ENCODE data around the gene SAMD14. TPM values are rescaled to one million over a fixed set of nuclear protein-coding genes. Genes with fewer than 3 reads are reported as not detected.

Gene SAMD14
- total RNA-seq, 6 donors from 2014 or later = 0.49 to 16.8 (median 5.6) TPM

GRCh38 chr17:50125420-50125997, 4.5 kb downstream of the SAMD14 start:
- H3K9me3 ChIP-seq = no peaks in the 10 kb centered on the region
- no peak for TF ChIP-seq CTCF (IDR thresholded peaks at IDR 0.05)
- no peak for TF ChIP-seq EP300 (IDR thresholded peaks at IDR 0.05)
- TF ChIP-seq POLR2AphosphoS5 (IDR thresholded peaks at IDR 0.05) = no peak
- no peak for TF ChIP-seq POLR2A (IDR thresholded peaks at IDR 0.05)
- H3K27ac ChIP-seq = no peak overlapping the region
- no peaks in the 10 kb centered on the region for H3K36me3 ChIP-seq
- H3K4me3 ChIP-seq = no peak overlapping the region
- peaks cover 0 to 14% (median 10%) of the 10 kb centered on the region in 4 donors for H3K27me3 ChIP-seq
- ATAC-seq (ENCODE audit: low FRiP score in 2 of 2) (no peak), DNase-seq (no peak)
- H3K4me1 ChIP-seq = peaks cover 34 to 54% (median 40%) of the 10 kb centered on the region in 4 donors
- WGBS, 2 donors = 93 to 95% methylated on average over 4 of the region's 4 CpGs

GRCh38 chr17:50123649-50124349, 6.2 kb downstream of the SAMD14 start:
- ATAC-seq (ENCODE audit: low FRiP score in 2 of 2) (no peak), DNase-seq (no peak)
- TF ChIP-seq EP300 (IDR thresholded peaks at IDR 0.05) = no peak
- TF ChIP-seq POLR2AphosphoS5 (IDR thresholded peaks at IDR 0.05) = no peak
- TF ChIP-seq CTCF (IDR thresholded peaks at IDR 0.05) = no peak
- no peak for TF ChIP-seq POLR2A (IDR thresholded peaks at IDR 0.05)
- peaks cover 0 to 2% (median 0%) of the 10 kb centered on the region in 4 donors for H3K27me3 ChIP-seq
- WGBS, 2 donors = 50 to 57% methylated on average over 12 of the region's 12 CpGs
- H3K4me1 ChIP-seq = peaks cover 19 to 37% (median 25%) of the 10 kb centered on the region in 4 donors
- peak overlapping the region; percentile 37 to 83 (median 52) for H3K27ac ChIP-seq
- H3K36me3 ChIP-seq = no peaks in the 10 kb centered on the region
- H3K9me3 ChIP-seq = no peaks in the 10 kb centered on the region
- no peak overlapping the region for H3K4me3 ChIP-seq

- no peaks in the 10 kb centered on the region for H3K9me3 ChIP-seq
- TF ChIP-seq EP300 (IDR thresholded peaks at IDR 0.05) (no peak), POLR2A (IDR thresholded peaks at IDR 0.05) (no peak), CTCF (IDR thresholded peaks at IDR 0.05) (no peak), POLR2AphosphoS5 (IDR thresholded peaks at IDR 0.05) (no peak)
- peaks cover 12 to 28% (median 18%) of the 10 kb centered on the region in 4 donors for H3K4me1 ChIP-seq
- H3K36me3 ChIP-seq = no peaks in the 10 kb centered on the region
- DNase-seq (no peak), ATAC-seq (ENCODE audit: low FRiP score in 2 of 2) (no peak)
- peak overlapping the region in 3 of 4 donors; percentile 37 to 83 (median 51) for H3K27ac ChIP-seq
- 89 to 100% methylated on average over 3 of the region's 3 CpGs for WGBS, 2 donors
- no peak overlapping the region for H3K4me3 ChIP-seq
- H3K27me3 ChIP-seq = no peaks in the 10 kb centered on the region
Measured at GRCh38 chr17:50122945-50123344, 7.0 kb downstream of the SAMD14 start.

- Histone ChIP-seq H3K4me3 (no peak overlapping the region), H3K36me3 (no peaks in the 10 kb centered on the region), H3K27ac (no peak overlapping the region), H3K9me3 (no peaks in the 10 kb centered on the region), H3K4me1 (peaks cover 11 to 31% (median 16%) of the 10 kb centered on the region in 4 donors), H3K27me3 (peaks cover 0 to 6% (median 0%) of the 10 kb centered on the region in 4 donors)
- ATAC-seq (ENCODE audit: low FRiP score in 2 of 2) = no peak
- no peak for DNase-seq
- TF ChIP-seq EP300 (IDR thresholded peaks at IDR 0.05) (no peak), POLR2A (IDR thresholded peaks at IDR 0.05) (no peak), POLR2AphosphoS5 (IDR thresholded peaks at IDR 0.05) (no peak), CTCF (IDR thresholded peaks at IDR 0.05) (no peak)
- WGBS, 2 donors = 83 to 89% methylated on average over 7 of the region's 7 CpGs
Measured at GRCh38 chr17:50120475-50121253, 9.3 kb downstream of the SAMD14 start.

Measured in upper lobe of left lung (tissue), 6 donors.